Epithelial cell of proximal tubule (primary cell): Measurements from ENCODE around the gene TEKT3. TPM values are rescaled to one million over a fixed set of nuclear protein-coding genes. Genes with fewer than 3 reads are reported as not detected.

Experiments
- DNase-seq: peaks from one replicate; pipeline ENCODE4 v3.0.0-alpha.2; 2011; ENCODE audit warnings: low read depth
- H3K4me3 ChIP-seq: 2 replicates; pipeline ENCODE4 v1.5.1; 2011; ENCODE audit warnings: low read depth, mild to moderate bottlenecking, low read length
- total RNA-seq: library from RNA; depleted of rRNA; stranded (reverse); fragments of >200 nt; gene quantifications from 2 replicates; pipeline ENCODE4 v1.2.3, GENCODE V29; 2015
- TF ChIP-seq, protein P1 (sequence below): conservative IDR thresholded peaks from 2 replicates; pipeline ENCODE4 v1.5.1; 2012; ENCODE audit warnings: low read depth, mild to moderate bottlenecking, low read length

Gene TEKT3
- total RNA-seq, 1 donor from 2014 or later: not detected

DNA sequence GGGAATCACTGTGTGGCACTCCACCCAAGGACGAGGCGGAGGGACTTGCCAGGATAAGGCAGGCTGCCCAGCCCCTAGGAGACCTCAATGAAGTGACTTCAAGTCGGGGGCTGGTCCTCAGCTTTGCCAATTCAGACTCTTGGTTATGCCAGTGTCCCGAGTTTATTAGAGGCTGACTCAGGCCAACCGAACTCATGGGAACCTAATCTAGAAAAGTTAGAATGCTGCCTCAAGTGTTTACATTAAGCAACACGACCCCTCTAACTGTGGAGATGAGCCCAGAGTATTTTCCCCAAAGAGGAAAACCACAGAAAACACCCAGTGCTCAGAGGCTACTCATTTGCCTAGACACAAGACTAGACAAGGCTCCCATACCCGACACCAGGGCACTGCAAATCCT lies 1.1 kb upstream of the TEKT3 start:
- TF ChIP-seq, protein P1, sequence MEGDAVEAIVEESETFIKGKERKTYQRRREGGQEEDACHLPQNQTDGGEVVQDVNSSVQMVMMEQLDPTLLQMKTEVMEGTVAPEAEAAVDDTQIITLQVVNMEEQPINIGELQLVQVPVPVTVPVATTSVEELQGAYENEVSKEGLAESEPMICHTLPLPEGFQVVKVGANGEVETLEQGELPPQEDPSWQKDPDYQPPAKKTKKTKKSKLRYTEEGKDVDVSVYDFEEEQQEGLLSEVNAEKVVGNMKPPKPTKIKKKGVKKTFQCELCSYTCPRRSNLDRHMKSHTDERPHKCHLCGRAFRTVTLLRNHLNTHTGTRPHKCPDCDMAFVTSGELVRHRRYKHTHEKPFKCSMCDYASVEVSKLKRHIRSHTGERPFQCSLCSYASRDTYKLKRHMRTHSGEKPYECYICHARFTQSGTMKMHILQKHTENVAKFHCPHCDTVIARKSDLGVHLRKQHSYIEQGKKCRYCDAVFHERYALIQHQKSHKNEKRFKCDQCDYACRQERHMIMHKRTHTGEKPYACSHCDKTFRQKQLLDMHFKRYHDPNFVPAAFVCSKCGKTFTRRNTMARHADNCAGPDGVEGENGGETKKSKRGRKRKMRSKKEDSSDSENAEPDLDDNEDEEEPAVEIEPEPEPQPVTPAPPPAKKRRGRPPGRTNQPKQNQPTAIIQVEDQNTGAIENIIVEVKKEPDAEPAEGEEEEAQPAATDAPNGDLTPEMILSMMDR: no peak
- DNase-seq: no peak
- H3K4me3 ChIP-seq: no peak overlapping the region

DNA sequence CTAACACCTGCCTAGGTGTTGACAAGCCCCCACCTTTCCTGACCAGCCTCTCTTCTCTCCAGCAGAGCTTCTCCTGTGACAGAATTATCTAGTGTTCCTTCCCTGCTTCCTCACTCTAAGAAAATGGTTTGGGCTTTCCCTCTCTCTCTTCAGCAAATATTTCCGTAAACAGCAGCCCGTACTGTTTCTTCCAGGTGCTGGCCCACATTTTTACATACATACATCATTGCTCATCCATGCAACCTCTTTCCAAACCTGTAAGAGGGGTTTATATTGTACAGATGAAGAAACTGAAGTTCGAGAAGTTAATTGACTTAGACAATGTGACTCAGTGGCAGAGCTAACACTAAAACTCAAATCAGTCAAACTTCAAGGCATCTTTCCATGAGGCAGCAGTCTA lies 569 bp upstream of the TEKT3 start:
- peak overlapping the region; percentile 63 for H3K4me3 ChIP-seq
- TF ChIP-seq, protein P1: no peak

DNA sequence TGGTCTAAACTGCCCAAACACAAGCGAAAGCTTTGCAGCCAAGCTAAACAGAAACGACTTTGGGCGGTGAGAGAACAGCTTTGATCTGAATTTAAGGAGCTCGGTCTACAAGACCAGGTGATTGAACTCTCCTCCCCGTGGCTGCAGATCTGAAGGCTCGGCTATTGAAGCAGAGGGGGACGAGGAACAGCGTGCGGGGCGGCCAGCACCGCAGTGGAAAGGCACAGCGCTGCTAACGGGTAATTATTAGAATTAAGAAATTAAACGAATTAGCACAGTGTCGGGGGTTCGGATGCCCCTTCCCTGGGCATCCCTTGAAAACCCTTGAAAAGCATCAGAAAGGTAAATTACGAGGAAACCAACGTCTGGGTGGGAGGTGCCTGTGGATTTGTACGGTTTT lies 431 bp downstream of the TEKT3 start:
- peak overlapping the region; percentile 63 for H3K4me3 ChIP-seq
- no peak for DNase-seq
- TF ChIP-seq, protein P1: no peak

More for the DNA sequence above, 569 bp upstream of the TEKT3 start:
- no peak for DNase-seq

DNA sequence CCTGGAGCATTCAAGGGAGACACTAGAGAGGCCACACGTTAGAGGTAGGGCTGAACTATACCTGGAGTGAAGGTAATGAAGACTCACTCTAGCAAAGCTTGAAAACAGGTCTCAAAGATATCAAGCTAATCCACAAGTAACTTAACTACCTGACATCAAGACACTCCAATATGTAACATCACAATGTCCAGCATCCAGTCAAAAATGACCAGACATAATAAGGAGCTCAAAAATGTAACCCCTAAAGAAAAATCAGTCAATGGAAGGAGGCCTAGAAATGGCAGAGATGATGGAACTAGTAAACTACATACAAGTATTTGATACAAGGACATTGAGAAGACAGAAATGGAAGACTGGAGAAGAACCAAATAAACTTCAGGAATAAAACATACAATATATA lies 6.0 kb downstream of the TEKT3 start:
- no peak for DNase-seq
- TF ChIP-seq, protein P1: no peak
- no peak overlapping the region for H3K4me3 ChIP-seq

DNA sequence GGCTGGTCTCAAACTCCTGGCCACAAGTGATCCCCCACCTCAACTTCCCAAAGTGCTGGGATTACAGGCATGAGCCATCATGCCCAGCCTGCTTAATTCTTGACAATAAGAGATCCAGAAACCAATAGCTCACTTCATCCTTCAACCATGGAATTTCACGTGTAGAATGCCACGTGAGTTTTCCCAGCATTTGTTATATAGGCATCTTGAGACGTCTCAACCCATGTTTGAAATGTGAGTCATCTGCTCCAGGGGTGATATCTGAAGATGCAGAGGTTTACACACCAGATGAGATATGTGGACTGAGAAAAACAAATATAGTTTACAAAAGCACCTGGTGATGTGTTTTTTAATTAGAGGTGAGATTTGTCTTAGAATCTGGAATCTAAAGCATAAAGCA lies 7.1 kb downstream of the TEKT3 start:
- TF ChIP-seq, protein P1: no peak
- no peak for DNase-seq
- no peak overlapping the region for H3K4me3 ChIP-seq

DNA sequence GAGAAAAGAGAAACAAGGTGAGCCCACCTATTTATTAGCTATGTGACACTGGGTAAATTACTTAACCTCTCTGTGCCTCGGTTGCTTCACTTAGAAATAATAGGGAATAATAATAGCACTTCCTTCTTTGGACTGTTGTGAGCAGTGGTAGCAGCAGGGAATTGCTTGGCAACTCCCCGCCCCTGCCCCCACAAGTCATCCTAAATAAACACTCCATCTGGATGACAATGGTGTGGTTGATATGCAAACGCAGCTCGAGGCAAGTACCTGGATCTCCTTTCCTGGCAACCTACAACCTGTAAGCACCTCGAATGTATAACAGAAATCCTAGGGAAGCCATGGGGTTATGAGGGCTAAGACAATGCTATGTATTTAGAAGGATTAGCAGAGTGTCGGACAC lies 9.1 kb downstream of the TEKT3 start:
- H3K4me3 ChIP-seq: no peak overlapping the region
- no peak for DNase-seq
- TF ChIP-seq, protein P1: no peak

DNA sequence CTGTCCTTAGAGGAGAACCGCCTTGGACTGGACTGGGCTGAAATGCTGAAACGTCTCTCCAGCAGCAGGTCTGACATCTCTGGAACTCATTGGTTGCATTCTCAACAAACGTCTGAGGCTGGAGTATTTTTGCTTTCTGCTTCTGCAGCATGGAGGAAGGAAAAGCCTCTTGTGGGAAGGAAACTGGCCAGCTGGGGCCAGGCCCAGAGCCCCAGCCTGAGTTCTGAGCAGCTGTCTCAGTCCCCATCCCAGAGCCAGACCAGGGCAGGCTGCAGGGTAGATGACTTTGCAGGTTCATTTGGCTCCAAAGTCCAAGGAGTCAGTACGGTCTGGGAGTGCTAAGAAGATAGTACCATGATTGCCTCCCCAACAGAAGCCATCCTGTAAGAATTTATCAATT lies 18.3 kb downstream of the TEKT3 start:
- DNase-seq: no peak
- no peak overlapping the region for H3K4me3 ChIP-seq
- TF ChIP-seq, protein P1: no peak
